Peyer's patch (tissue), 4 donors: ENCODE results near the gene ADRA2C.

Experiments
- CTCF ChIP-seq, 6 experiments: fragments of 450-650 bp in 4 of 6; fragments of 200-600 bp in 2 of 6; sonication (generic) in 1 of 6; IDR thresholded peaks; one replicate each; pipeline ENCODE4 v1.5.1; 2017 to 2019; ENCODE audit warnings: antibody characterized with exemption in 6 of 6, mild to moderate bottlenecking in 3 of 6, moderate library complexity in 1 of 6
- POLR2A ChIP-seq, 2 donors: fragments of 450-650 bp; IDR thresholded peaks; one replicate each; pipeline ENCODE4 v1.5.1; 2017; ENCODE audit warnings: antibody characterized with exemption in 2 of 2, mild to moderate bottlenecking in 2 of 2, moderate library complexity in 2 of 2

- TF ChIP-seq CTCF (IDR thresholded peaks at IDR 0.05) (no peak), POLR2A (IDR thresholded peaks at IDR 0.05) (no peak)
These were observed 9.7 kb upstream of the ADRA2C start for GRCh38 chr4:3756343-3757059.
